ENCODE results near the gene GRIK4.

- TF ChIP-seq CTCF (IDR thresholded peaks at IDR 0.05; ENCODE audit: insufficient read depth, low read depth, low read length) = no peak
- TF ChIP-seq EZH2 (IDR thresholded peaks at IDR 0.05; ENCODE audit: insufficient read depth, low read length) = no peak
These were observed 236.6 kb downstream of the GRIK4 start for GRCh38 chr11:120747850-120748814.
